Measurements from ENCODE around the gene GOLGA6A.
"Not testable (repeated sequence)": the region's sequence is repeated elsewhere in the genome, so short reads cannot be mapped to it uniquely, and the experiment has no call there.

The GOLGA6A gene

DNA sequence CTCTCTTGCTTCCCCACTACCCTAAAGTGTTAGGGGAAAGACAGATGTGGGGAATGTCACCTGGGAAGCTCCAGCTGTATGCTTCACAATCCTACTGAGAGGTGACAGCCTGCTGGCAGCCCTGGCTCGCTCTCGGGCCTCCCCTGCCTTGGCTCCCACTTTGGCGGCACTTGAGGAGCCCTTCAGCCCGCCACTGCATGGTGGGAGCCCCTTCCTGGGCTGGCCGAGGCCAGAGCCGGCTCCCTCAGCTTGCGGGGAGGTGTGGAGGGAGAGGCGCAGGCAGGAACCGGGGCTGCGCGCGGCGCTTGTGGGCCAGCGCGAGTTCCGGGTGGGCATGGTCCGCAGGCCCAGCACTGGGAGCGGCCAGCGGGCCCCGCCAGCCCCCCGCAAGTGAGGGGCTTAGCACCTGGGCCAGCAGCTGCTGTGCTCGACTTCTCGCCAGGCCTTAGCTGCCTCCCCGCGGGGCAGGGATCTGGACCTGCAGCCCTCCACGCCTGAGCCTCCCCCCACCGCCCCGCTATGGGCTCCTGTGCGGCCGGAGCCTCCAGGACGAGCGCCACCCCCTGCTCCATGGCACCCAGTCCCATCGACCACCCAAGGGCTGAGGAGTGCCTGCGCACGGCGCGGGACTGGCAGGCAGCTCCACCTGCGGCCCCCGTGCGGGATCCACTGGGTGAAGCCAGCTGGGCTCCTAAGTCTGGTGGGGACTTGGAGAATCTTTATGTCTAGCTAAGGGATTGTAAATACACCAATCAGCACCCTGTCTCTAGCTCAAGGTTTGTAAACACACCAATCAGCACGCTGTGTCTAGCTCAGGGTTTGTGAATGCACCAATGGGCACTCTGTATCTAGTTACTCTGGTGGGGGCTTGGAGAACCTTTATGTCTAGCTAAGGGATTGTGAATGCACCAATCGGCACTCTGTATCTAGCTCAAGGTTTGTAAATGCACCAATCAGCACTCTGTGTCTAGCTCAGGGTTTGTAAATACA is 29.8 kb downstream of the GOLGA6A start:
- FAIRE-seq, result not testable (repeated sequence)

- no peak for FAIRE-seq
Measured at GRCh38 chr15:74050556-74051234, 31.7 kb downstream of the GOLGA6A start.

GRCh38 chr15:74050127-74050526 is 32.2 kb downstream of the GOLGA6A start:
- no peak for FAIRE-seq

- FAIRE-seq, result no peak
Measured at GRCh38 chr15:74046275-74046674, 36.1 kb downstream of the GOLGA6A start.

DNA sequence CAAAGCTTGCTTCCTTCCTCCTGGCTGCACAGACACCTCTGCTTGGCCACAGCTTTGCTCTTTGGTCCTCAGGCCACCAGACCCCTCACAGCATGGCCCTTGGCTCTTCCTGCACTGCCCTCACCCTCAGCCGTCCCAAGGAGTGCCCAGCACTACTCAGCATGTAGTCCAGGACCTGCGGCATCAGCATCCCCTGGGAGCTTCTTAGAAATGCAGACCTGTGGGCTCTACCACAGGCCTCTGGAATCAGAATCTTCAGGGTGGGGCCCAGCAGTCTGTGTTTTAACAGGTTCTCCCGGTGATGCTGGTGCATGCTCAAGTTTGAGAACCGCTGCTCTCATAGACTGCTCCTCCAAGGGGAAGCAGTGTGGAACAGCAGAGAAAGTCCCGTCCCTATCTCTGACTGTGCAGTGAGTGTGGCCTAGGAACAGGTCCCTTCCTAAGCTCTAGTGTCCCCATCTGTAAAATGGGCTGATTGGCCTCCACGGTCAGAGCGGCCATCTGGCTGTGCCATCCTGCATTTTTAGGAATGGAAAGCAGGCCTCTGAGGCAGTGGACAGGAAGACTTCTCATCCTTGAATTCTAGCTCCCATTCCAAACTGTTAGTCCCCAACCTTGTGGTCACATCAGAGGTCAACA is 36.6 kb downstream of the GOLGA6A start:
- no peak for FAIRE-seq

- FAIRE-seq, result no peak
Measured at GRCh38 chr15:74045184-74045583, 37.2 kb downstream of the GOLGA6A start.

DNA sequence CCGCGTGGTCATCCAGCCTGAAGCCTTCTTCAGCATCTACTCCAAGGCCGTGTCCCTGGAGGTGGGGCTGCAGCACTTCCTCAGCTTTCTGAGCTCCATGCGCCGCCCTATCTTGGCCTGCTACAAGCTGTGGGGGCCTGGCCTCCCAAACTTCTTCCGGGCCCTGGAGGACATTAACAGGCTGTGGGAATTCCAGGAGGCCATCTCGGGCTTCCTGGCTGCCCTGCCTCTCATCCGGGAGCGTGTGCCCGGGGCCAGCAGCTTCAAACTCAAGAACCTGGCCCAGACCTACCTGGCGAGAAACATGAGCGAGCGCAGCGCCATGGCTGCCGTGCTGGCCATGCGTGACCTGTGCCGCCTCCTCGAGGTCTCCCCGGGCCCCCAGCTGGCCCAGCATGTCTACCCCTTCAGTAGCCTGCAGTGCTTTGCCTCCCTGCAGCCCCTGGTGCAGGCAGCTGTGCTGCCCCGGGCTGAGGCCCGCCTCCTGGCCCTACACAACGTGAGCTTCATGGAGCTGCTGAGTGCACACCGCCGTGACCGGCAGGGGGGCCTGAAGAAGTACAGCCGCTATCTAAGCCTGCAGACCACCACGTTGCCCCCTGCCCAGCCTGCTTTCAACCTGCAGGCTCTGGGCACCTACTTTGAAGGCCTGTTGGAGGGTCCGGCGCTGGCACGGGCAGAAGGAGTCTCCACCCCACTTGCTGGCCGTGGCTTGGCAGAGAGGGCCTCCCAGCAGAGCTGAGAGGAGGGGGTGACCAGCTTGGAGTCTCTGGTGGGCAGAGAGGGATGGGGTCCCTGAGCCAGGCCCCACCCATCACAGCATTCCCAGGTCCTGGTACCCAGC is 37.9 kb downstream of the GOLGA6A start:
- FAIRE-seq, result no peak

- no peak for FAIRE-seq
Measured at GRCh38 chr15:74043425-74044266, 38.7 kb downstream of the GOLGA6A start.

DNA sequence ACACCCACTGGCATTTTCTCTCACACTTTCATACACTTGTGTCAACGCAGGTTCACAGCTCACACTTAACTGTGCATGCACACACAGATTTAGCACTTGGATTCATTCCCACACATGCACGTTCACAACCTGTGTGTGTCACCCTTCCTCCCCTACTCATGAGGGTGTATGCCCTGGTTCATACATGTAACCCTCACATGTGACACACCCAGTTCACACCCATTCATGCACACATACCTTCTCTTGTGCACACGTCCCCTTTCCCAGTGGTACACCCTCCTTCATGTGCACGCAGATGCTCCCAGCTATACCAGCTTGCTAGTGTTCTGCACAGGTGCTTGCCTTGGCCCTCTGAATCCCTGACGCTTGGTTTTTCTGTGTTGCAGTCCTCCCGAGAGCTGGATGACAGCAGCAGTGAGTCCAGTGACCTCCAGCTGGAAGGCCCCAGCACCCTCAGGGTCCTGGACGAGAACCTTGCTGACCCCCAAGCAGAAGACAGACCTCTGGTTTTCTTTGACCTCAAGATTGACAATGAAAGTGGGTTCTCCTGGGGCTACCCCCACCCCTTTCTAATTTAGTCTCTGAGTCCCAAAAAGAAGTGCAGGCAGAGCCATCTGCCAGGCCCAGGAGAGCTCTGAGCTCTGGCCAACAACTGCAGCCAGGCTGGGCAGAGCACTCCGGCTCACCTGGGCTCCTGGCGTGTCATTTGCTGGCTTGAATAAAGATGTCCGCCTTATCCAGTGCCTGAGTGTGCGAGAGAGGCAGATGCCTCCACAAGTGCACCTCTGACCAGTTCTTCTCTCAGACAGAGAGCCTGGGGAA is 39.5 kb downstream of the GOLGA6A start:
- FAIRE-seq, result no peak

DNA sequence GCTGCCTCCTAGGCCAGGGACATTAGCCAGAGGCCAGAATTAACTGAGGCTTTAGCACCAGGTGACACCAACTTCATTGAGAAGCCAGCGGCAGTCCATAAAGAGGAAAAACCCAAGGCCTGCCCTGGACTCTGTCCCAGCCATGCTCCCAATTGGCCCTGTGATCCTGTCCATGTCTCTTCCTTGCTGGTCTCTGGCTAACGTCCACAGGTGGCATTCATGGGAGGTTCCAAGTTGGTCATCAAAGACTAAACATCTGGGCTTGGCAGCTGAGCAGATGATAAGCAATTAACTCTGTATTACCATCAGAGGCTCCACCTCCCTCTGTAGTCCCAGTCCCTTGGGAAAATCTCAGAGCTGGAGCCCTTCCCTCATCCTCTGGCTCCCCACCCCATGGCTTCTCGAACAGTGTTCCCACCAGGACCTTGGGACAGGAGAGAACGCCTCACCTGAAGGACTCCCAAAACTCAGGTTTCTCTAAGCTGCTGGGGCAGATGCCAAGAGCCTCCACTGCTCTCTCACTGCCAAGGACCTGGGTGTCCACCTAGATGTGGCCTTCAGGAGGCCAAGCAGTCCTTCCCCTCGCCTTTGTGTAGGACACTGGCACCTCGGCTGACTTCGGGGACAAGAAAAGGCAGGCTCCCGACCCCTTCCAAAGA is 40.4 kb downstream of the GOLGA6A start:
- no peak for FAIRE-seq

DNA sequence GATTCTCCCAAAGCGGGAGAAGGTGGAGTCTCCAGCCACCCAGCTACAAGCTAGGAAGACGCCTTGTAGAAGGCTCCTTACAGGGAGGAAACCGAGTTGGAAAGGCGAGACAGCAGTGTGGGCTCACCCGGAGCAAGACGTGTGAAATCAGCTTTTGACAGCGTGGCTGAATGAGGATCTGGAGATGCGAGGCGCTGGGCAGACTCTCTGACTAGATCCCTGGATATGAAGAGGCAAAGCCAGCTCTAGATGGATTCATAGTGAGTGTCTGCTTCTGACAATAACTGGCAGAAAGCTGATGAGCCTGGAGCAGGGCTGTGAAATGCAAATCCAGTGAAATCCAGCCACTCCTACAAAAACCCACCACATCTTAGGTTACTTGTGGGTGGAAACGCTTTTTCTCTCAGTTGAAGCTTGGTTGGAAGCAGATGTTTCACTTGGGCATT is 41.0 kb downstream of the GOLGA6A start:
- FAIRE-seq, result no peak

- no peak for FAIRE-seq
Measured at GRCh38 chr15:74040109-74040850, 42.1 kb downstream of the GOLGA6A start.

DNA sequence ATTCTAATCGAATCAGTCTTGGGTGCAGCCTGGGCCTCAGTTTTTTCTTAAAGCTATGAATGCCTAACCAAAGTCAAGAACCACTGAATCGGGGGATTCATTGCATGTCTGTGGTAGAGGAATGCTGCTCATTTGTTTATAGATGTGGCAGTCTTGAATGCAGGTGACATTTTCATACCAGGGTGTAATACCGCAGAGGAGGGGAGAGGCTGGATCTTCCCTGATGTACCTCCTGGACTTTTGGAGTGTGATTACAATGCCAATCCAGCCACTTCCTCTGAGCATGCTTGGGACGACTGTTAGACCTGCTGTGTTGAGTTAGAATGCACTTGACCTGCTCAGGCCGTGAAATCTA is 42.7 kb downstream of the GOLGA6A start:
- no peak for FAIRE-seq

DNA sequence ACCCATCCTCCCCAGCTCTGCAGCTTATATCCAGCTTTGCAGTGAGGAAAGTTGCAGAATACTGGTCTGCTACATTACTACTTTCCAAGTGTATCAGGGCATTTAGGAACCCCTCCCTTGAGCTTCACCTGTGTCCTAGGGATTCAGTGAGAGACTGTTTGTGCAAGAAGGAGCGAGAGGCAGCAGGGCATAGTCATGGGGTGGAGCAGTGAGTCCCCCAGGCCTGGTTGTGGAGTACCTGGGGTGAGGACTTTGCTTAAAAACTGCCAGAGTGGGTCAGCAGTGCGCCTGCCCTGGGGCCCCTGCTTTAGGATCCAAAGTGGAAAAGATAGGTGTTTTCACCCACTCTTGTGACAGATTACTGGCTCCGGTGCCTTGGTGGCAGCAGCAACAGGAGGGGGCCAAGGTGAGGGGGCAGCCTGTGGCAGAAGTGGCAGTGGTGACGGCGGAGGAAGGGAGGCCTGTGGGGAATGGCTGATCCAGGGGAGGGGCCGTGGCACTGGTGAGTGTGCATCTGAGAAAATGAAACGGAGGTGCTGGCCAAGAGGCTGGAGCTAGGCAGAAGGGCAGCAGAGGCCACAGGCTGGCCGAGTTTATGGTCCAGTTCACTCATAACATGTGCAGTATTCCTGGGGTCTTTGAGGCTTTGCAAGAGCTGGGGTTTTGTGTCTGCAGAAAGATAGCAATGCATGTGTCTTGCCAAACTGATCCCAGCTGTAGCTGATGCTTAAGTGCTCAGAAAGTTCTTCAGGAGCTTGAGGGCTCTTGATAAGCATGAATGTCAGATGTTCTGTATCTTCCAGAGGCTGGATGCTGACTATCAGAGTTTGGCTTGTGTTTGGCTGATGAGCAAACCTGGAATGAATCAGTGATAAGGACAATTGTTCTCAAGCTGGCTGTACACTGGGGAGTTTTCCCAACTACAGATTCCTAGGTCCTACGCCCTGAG is 43.4 kb downstream of the GOLGA6A start:
- FAIRE-seq, result no peak

DNA sequence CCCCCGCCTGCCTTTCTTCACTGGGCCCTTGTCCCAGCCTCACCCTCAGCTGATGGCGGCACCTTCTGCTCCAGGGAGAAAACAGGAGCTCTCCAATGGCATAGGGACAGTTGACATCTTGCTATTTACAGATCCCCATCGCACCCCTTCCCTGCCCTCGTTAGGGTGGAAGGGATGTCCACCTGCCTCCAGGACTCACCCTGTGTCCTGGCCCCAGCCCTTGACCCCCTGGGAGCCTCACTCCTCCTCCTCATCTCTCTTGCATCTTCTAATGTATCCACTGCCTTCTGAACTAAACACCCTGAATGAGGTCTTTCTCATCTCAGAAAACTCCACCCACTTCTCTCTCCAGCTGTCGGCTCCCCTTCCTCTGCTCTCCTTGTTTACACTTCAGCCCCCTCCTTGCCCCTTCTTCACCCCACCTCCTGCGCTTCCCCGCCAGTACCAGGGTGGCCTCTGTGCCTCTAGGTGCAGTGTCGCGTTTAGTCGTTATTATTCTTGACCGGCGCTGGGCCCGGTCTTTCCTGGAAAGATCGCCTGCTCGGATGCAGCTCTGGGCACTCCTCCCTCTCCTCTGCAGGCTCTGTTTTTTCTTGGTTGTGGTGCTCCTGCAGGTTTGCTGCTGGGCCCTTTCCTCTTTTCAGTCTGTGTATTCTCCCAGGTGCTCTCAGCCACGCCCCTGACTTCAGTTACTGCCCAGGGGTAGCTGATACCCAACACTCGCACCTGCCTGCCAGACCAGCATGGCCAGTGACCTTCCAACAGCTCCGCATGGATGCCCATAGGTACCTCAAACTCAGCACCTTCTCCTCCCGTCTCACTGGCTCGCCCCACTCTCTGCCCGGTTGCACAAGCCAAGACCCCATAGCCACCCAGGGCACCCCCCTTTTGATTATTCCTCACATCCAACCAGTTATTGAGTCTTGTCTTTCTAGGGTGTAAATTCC is 44.9 kb downstream of the GOLGA6A start:
- no peak for FAIRE-seq

DNA sequence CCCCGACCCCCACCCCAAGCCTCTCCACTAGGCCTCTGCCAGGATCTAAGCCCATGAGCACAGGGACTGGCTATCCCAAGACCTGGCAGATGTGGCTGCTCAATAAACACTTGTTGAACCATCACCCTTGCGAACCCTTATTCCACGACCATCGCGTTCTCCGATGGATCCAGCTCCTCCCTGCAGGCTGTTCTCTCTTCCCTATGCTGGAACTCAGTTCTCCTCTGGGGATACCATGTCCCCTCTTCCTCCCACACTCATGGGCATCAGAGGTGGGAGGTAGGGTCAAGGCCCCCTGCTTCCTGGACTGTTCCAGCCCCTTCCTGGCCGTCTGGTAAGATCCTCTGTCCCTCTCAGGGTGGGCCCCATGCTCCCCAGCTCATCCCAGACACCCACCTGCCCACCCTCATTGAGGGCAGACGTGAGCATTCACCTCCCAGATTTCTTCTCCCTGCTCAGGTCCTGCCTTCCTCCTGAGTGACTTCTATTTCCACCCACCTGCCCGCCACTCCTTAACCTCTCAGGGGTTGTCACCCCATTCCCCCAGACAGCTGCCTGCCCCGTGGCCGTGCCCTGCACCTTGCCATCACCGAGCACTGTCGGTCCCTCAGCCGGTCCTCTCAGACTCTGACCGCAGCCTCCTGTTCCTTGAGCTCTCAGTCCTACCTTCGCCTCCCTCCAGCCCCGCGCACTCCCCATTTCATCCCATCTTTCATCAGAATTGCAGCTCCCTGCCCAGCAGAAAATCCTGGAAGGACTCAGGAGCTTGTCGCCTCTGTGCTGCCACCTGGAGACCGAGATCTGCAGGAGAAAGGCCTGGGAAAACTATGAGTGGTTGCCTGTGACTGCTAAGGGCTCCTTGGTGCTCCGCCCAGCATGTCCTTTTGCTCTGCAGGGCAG is 45.8 kb downstream of the GOLGA6A start:
- no peak for FAIRE-seq
